ENCODE data around the gene MKKS.

- no peak for TF ChIP-seq CTCF (IDR thresholded peaks at IDR 0.05)
- TF ChIP-seq EZH2 (IDR thresholded peaks at IDR 0.05; ENCODE audit: borderline replicate concordance, insufficient read depth, low read depth, low read length, poor library complexity, severe bottlenecking): no peak
These were observed 1.9 kb downstream of the MKKS start for GRCh38 chr20:10432079-10432478.
